ENCODE data around the gene MINPP1.
"Not testable (repeated sequence)": the region's sequence is repeated elsewhere in the genome, so short reads cannot be mapped to it uniquely, and the experiment has no call there.

The MINPP1 gene

DNA sequence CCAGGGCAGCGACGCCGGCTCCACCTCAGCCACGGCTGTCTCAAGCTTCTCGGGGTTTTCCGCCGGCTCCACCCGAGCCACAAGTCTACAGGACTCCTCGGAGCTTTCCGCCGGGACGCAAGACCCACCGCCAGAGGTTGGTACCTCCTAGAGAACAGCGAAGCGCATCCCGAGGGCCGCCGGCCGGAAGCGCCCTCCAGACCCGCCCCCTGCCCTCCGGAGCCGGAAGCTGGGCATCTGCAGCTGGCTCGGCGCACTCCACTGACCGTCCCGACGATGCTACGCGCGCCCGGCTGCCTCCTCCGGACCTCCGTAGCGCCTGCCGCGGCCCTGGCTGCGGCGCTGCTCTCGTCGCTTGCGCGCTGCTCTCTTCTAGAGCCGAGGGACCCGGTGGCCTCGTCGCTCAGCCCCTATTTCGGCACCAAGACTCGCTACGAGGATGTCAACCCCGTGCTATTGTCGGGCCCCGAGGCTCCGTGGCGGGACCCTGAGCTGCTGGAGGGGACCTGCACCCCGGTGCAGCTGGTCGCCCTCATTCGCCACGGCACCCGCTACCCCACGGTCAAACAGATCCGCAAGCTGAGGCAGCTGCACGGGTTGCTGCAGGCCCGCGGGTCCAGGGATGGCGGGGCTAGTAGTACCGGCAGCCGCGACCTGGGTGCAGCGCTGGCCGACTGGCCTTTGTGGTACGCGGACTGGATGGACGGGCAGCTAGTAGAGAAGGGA lies at the start of gene MINPP1:
Gene MINPP1, plus strand, starts transcription at position 254 of the 726 bp plus-strand sequence. Its CDS starts 23 bp downstream, at position 277.
- peak; percentile 90 for DNase-seq

GRCh38 chr10:87456586-87457220 lies 48.0 kb upstream of the MINPP1 start:
- DNase-seq, result not testable (repeated sequence)

DNA sequence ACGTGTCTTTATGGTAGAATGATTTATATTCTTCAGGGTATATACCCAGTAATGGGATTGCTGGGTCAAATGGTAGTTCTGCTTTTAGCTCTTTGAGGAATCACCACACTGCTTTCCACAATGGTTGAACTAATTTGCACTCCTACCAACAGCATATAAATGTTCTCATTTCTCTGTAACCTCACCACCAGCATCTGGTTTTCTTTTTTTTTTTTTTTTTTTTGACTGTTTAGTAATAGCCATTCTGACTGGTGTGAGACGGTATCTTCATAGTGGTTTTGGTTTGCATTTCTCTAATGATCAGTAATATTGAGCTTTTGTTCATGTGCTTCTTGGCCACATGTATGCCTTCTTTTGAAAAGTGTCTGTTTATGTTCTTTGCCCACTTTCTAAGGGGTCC lies 42.9 kb upstream of the MINPP1 start:
- DNase-seq, result not testable (repeated sequence)

DNA sequence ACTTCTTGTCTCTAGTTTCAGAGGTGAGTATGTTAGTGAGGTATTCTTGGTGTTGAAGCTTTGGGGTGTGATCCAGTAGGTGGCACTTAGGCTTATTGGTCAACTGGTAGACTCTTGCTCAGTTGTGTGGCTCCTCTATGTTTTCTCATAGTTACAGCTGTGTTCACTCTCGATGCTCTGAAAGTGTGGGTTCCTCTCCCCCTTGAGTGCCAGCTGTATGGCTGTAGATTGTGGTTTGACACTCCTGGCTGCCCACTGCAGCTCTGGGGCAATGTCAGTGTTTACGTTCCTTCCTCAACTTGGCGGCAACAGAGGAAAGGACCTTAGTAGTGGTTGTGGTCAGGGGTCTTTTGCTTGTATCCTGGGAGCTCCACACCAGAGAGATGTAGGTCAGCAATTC lies 37.8 kb upstream of the MINPP1 start:
- DNase-seq, result not testable (repeated sequence)

DNA sequence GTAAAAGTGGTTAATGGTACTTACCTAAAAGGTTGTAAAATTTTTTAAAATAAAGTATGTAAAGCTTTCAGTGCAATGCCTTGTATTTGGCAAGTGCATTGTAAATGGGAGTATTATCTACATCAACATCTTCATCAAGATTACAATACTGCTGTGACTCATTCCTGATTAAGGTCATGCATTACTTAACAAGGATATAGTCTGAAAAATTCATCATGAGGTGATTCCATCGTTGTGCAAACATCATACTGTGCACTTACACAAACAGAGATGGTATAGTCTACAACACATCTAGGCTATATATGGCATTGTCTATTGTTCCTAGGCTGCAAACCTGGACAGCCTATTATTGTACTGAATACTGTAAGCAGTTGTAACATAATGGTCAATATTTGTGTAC lies 16.0 kb upstream of the MINPP1 start:
- DNase-seq, result not testable (repeated sequence)

DNA sequence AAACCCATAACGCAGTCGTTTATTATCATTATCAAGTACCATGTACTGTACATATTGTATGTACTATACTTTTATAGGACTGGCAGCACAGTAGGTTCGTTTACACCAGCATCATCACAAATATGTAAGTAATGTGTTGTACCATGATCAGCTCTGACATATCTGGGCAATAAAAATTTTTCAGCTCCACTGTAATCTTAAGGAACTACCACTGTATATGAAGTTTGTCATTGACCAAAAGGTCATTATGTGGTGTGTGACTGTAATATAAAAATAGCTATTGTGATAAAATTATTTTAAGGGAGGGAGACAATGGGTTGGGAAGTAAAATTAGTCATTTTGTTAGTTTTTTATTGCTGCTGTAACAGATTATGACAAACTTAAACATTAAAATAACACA lies 14.4 kb upstream of the MINPP1 start:
- DNase-seq, result not testable (repeated sequence)

DNA sequence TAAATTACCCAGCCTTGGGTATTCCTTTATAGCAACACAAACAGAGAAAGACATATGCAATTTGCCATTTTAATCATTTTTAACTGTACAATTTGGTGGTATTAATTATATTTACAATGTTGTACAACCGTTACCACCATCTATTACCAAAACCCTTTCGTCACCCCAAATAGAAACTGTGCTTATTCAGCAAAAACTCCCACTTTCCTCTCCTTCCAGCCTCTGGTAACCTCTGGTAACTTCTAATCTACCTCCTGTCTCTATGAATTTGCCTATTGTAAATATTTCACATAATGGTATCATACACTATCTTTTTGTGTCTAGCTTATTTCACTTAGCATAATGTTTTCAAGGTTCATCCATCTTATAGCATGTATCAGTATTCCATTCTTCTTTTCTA lies 12.2 kb upstream of the MINPP1 start:
- DNase-seq, result not testable (repeated sequence)

GRCh38 chr10:87495446-87495845 lies 9.2 kb upstream of the MINPP1 start:
- not testable (repeated sequence) for DNase-seq

DNA sequence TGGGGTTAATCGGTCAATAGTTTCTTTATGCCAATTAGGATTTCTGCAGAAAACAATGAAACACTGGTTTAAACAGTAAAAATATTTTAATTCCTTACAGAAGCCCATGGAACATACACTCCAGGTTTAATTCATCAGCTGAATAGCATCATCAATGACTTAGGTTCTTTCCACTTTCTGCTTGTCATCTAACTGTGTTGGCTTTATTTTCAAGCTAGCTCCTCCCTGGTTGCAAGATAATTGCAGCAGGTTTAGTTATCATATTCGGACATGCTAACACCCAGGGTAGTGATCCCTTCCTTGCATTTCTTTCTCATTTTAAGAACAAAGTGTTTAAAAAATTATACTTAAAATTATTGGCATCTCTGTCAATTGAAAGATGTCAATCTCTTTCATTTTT lies 7.3 kb upstream of the MINPP1 start:
- peak; percentile 52 for DNase-seq

DNA sequence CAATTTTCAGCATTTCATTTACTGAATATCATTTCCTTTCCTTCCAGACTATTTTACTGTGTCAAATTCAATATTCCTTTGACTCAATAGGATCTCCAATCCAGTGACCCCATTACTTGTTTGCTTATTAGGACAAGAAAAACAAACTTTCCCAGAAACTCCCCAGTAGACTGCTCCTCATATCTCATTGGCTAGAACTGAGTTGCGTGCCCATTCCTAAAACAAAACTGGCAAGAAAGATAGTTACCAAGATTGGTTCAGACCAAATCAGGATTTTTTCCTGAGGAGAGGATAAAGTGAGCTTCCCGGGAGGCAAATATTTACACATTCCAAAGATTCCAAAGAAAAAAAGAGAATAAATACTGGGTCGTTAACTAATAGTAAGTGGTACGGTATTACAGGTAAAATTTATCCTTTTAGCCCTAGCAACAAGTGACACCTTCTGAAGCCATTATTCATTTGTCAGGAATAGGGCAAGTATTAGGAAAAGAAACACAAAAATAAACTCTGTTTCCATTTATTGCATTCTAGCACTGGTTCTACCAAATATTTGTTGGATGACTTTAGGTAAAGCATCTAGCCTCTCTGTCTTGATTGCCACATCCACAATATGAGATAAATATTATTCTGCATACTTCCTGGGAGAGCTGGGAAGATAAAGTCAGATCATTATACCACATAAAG lies 6.4 kb upstream of the MINPP1 start:
- DNase-seq, result not testable (repeated sequence)

GRCh38 chr10:87500646-87501048 lies 4.0 kb upstream of the MINPP1 start:
- DNase-seq, result peak; percentile 100

DNA sequence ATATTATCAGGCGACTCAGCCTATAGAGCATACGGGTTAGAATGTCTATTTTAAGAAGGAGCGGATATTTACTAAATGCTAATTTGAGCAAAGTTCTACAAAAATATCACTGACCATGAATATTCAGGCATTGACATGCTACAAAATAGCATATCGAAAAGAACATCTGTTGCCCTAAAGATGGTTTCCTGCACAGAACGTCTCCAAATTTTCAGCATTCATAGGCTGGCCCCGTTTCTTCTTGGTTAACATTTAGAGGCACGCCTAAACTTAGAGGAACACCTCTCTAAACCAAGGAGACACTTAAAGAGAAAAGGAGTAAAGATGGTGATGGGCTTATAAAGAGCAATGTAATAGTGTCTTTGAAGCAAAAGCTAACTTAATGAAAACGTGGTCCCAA lies 1.3 kb upstream of the MINPP1 start:
- peak; percentile 75 for DNase-seq

DNA sequence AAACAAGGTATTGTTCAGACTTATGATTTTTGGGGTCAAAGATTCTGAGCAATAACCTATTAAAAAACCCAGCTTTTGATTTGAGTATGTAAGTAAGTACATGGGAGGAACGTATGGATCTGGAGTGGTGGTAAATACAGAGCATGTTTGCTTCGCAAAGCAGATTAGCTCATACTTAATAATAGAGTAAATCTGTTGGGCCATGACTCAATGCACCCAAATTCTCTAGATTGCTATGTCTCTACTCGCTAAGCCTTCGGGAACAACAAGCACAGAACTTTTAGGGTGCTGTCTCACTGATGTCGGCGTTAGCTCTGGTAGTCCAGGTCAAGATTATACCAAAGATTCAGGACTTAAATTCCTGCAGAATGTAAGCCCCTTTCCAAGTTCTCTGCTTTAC lies 807 bp upstream of the MINPP1 start:
- peak; percentile 63 for DNase-seq

GRCh38 chr10:87504307-87504639 lies 420 bp upstream of the MINPP1 start:
- no peak for DNase-seq

GRCh38 chr10:87505366-87506111 lies 846 bp downstream of the MINPP1 start:
- peak; percentile 67 for DNase-seq

DNA sequence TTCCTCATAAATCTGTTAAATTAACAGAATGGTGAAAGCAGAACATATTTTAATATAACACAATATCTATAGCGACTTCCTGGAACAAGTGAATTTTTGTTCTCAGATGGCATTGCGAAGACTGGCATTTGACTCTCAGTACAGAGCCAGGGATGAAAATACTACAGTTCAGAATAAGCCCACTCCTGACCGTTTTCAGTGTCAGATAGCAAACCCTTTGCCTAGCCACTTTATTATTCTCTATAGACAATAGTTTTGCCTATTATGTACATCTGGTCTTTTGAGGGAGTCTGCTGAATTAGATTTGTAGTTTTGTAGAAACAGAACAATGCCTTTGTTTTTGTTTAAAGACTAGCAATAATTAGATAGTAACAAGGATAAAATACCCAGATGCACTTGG lies 2.3 kb downstream of the MINPP1 start:
- DNase-seq, result peak; percentile 55

DNA sequence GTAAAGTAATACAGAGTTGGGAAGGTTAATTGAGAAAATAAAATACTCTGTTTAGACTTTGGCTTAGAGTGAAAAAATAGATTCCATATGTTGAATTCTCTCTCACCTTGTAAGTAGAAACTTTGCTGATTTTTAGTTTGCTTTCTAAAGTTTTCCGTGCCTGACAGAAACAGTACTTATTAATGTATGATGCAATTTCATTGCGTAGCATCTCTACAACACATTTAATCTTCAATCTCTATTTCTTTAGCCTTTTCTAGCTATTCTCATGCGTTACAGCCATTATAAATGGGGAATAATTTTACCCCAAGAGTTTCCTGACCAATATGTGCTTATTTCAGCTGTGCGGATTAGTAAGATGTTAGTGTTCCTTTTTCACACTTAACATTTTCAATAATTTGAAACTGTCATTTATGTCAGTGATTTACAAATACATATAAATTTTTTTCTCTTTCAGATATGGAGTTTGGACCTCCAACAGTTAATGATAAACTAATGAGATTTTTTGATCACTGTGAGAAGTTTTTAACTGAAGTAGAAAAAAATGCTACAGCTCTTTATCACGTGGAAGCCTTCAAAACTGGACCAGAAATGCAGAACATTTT lies 3.3 kb downstream of the MINPP1 start:
- no peak for DNase-seq

GRCh38 chr10:87508837-87509236 lies 4.1 kb downstream of the MINPP1 start:
- DNase-seq, result peak; percentile 54

- DNase-seq, result no peak
These were observed 5.3 kb downstream of the MINPP1 start for GRCh38 chr10:87510025-87510424.

- DNase-seq, result no peak
These were observed 6.8 kb downstream of the MINPP1 start for GRCh38 chr10:87511526-87511925.

- no peak for DNase-seq
These were observed 14.2 kb downstream of the MINPP1 start for GRCh38 chr10:87518937-87519336.

- no peak for DNase-seq
These were observed 14.9 kb downstream of the MINPP1 start for GRCh38 chr10:87519582-87519981.

GRCh38 chr10:87523731-87524130 lies 19.0 kb downstream of the MINPP1 start:
- DNase-seq, result no peak

Data from hematopoietic multipotent progenitor cell treated with erythropoietin and hydrocortisone succinate and interleukin-3 and kit ligand, for 8 days (in vitro differentiated cells).